ENCODE data around the gene NIPA2. TPM values are rescaled to one million over a fixed set of nuclear protein-coding genes. Genes with fewer than 3 reads are reported as not detected.

NIPA2 gene
- total RNA-seq, 1 donor from 2014 or later: 103 TPM

DNA sequence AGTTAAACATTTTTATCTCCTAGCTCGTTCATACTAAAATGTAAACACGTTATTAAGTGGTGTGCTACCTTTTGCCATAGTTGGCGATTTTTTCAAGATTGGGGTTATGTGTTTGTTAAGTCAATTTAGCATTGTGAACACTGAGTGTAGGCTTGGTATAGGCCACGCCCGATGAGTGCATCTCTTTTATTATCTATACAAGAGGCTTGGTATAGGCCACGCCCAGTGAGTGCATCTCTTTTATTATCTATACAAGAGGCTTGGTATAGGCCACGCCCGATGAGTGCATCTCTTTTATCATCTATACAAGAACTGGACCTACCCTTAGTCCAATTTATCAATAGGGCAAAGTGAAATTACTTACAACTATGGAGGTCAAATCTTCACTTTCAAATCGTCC is 70.4 kb downstream of the NIPA2 start:
- Mint-ChIP-seq H3K27me3 (ENCODE audit: low read depth, unreplicated experiment) (no peaks in the 10 kb centered on the region), H3K4me1 (ENCODE audit: low read depth, unreplicated experiment) (peaks cover 2% of the 10 kb centered on the region), H3K9me3 (ENCODE audit: unreplicated experiment) (no peaks in the 10 kb centered on the region), H3K4me3 (ENCODE audit: unreplicated experiment) (no peak overlapping the region), H3K36me3 (ENCODE audit: low read depth, unreplicated experiment) (peaks cover 20% of the 10 kb centered on the region), H3K27ac (ENCODE audit: unreplicated experiment) (no peak overlapping the region)
- Histone ChIP-seq H3K4me3 (ENCODE audit: insufficient read depth, low read depth, low read length) (no peak overlapping the region), H3K4me1 (ENCODE audit: insufficient read depth, low read length) (no peaks in the 10 kb centered on the region), H3K36me3 (ENCODE audit: insufficient read depth, low read length) (peaks cover 32% of the 10 kb centered on the region), H3K4me2 (ENCODE audit: low read length) (no peak overlapping the region), H3K9ac (ENCODE audit: low read length) (no peak overlapping the region), H3K9me3 (ENCODE audit: insufficient read depth, low read depth, low read length) (no peaks in the 10 kb centered on the region), H3K79me2 (ENCODE audit: insufficient read depth, low read length) (no peaks in the 10 kb centered on the region), H3K27ac (ENCODE audit: low read depth, low read length) (no peak overlapping the region), H2AFZ (ENCODE audit: low read depth, low read length) (no peak overlapping the region), H4K20me1 (ENCODE audit: insufficient read depth, low read length) (peaks cover 4% of the 10 kb centered on the region), H3K27me3 (ENCODE audit: insufficient read depth, low read length) (no peaks in the 10 kb centered on the region)
- no peak for DNase-seq (ENCODE audit: low read depth)
- FAIRE-seq: no peak
- no peak for TF ChIP-seq EZH2 (IDR thresholded peaks at IDR 0.05; ENCODE audit: insufficient read depth, low read length)
- TF ChIP-seq CTCF (IDR thresholded peaks at IDR 0.05; ENCODE audit: insufficient read depth, low read depth, low read length): no peak

- DNase-seq (ENCODE audit: low read depth): no peak
- Histone ChIP-seq H3K4me1 (ENCODE audit: insufficient read depth, low read length) (no peaks in the 10 kb centered on the region), H3K4me2 (ENCODE audit: low read length) (no peak overlapping the region), H3K9me3 (ENCODE audit: insufficient read depth, low read depth, low read length) (no peaks in the 10 kb centered on the region), H3K27ac (ENCODE audit: low read depth, low read length) (no peak overlapping the region), H3K36me3 (ENCODE audit: insufficient read depth, low read length) (peaks cover 40% of the 10 kb centered on the region), H3K4me3 (ENCODE audit: insufficient read depth, low read depth, low read length) (no peak overlapping the region), H3K27me3 (ENCODE audit: insufficient read depth, low read length) (no peaks in the 10 kb centered on the region), H4K20me1 (ENCODE audit: insufficient read depth, low read length) (no peaks in the 10 kb centered on the region), H3K79me2 (ENCODE audit: insufficient read depth, low read length) (no peaks in the 10 kb centered on the region), H3K9ac (ENCODE audit: low read length) (no peak overlapping the region), H2AFZ (ENCODE audit: low read depth, low read length) (no peak overlapping the region)
- H3K36me3 Mint-ChIP-seq (ENCODE audit: low read depth, unreplicated experiment): peaks cover 28% of the 10 kb centered on the region
- H3K27me3 Mint-ChIP-seq (ENCODE audit: low read depth, unreplicated experiment): no peaks in the 10 kb centered on the region
- peaks cover 5% of the 10 kb centered on the region for H3K4me1 Mint-ChIP-seq (ENCODE audit: low read depth, unreplicated experiment)
- H3K27ac Mint-ChIP-seq (ENCODE audit: unreplicated experiment): no peak overlapping the region
- no peak overlapping the region for H3K4me3 Mint-ChIP-seq (ENCODE audit: unreplicated experiment)
- FAIRE-seq: no peak
- TF ChIP-seq EZH2 (IDR thresholded peaks at IDR 0.05; ENCODE audit: insufficient read depth, low read length): no peak
- no peak for TF ChIP-seq CTCF (IDR thresholded peaks at IDR 0.05; ENCODE audit: insufficient read depth, low read depth, low read length)
- no peaks in the 10 kb centered on the region for H3K9me3 Mint-ChIP-seq (ENCODE audit: unreplicated experiment)
These were observed 72.8 kb downstream of the NIPA2 start for GRCh38 chr15:22911306-22911705.

- H3K9me3 Mint-ChIP-seq (ENCODE audit: unreplicated experiment): peaks cover 2% of the 10 kb centered on the region
- H3K27me3 Mint-ChIP-seq (ENCODE audit: low read depth, unreplicated experiment): no peaks in the 10 kb centered on the region
- TF ChIP-seq CTCF (IDR thresholded peaks at IDR 0.05; ENCODE audit: insufficient read depth, low read depth, low read length) (no peak), EZH2 (IDR thresholded peaks at IDR 0.05; ENCODE audit: insufficient read depth, low read length) (no peak)
- Histone ChIP-seq H3K36me3 (ENCODE audit: insufficient read depth, low read length) (peaks cover 39% of the 10 kb centered on the region), H3K4me1 (ENCODE audit: insufficient read depth, low read length) (no peaks in the 10 kb centered on the region), H3K4me2 (ENCODE audit: low read length) (no peak overlapping the region), H3K27ac (ENCODE audit: low read depth, low read length) (no peak overlapping the region), H3K79me2 (ENCODE audit: insufficient read depth, low read length) (no peaks in the 10 kb centered on the region), H3K9me3 (ENCODE audit: insufficient read depth, low read depth, low read length) (no peaks in the 10 kb centered on the region), H2AFZ (ENCODE audit: low read depth, low read length) (no peak overlapping the region), H4K20me1 (ENCODE audit: insufficient read depth, low read length) (no peaks in the 10 kb centered on the region), H3K9ac (ENCODE audit: low read length) (no peak overlapping the region), H3K27me3 (ENCODE audit: insufficient read depth, low read length) (no peaks in the 10 kb centered on the region), H3K4me3 (ENCODE audit: insufficient read depth, low read depth, low read length) (no peak overlapping the region)
- no peak overlapping the region for H3K4me3 Mint-ChIP-seq (ENCODE audit: unreplicated experiment)
- H3K36me3 Mint-ChIP-seq (ENCODE audit: low read depth, unreplicated experiment): peaks cover 36% of the 10 kb centered on the region
- peaks cover 7% of the 10 kb centered on the region for H3K4me1 Mint-ChIP-seq (ENCODE audit: low read depth, unreplicated experiment)
- FAIRE-seq (no peak), DNase-seq (ENCODE audit: low read depth) (no peak)
- H3K27ac Mint-ChIP-seq (ENCODE audit: unreplicated experiment): no peak overlapping the region
These were observed 73.8 kb downstream of the NIPA2 start for GRCh38 chr15:22912256-22912655.

All from astrocyte (in vitro differentiated cells and primary cell).